ENCODE measurements around the gene TRPT1.
A peak's percentile ranks its signal among the peaks of the same experiment; 100 is the strongest.

TRPT1 gene

GRCh38 chr11:64244107-64244506 lies 18.1 kb upstream of the TRPT1 start:
- DNase-seq, result no peak

- DNase-seq, result no peak
These were observed 17.4 kb upstream of the TRPT1 start for GRCh38 chr11:64243236-64243854.

- DNase-seq, result no peak
These were observed 15.7 kb upstream of the TRPT1 start for GRCh38 chr11:64241491-64242374.

- DNase-seq, result peak; percentile 96
These were observed 15.2 kb upstream of the TRPT1 start for GRCh38 chr11:64241241-64241490.

GRCh38 chr11:64240435-64241240 lies 14.7 kb upstream of the TRPT1 start, which contains the start of gene FKBP2:
Gene FKBP2 (plus strand): TSS chr11:64241095. CDS start chr11:64242388, 1,293 bp downstream.
- DNase-seq, result peak; percentile 97

GRCh38 chr11:64239662-64240434 lies 13.9 kb upstream of the TRPT1 start:
- DNase-seq, result no peak

GRCh38 chr11:64238999-64239398 lies 13.0 kb upstream of the TRPT1 start:
- no peak for DNase-seq

- DNase-seq, result peak; percentile 26
These were observed 12.1 kb upstream of the TRPT1 start for GRCh38 chr11:64238076-64238475.

- peak; percentile 95 for DNase-seq
These were observed 11.5 kb upstream of the TRPT1 start for GRCh38 chr11:64237484-64237951.

- no peak for DNase-seq
These were observed 9.6 kb upstream of the TRPT1 start for GRCh38 chr11:64235437-64236161.

GRCh38 chr11:64234647-64235379 lies 8.8 kb upstream of the TRPT1 start:
- peak; percentile 56 for DNase-seq

- peak; percentile 55 for DNase-seq
These were observed 8.1 kb upstream of the TRPT1 start, which contains the start of gene VEGFB for GRCh38 chr11:64233913-64234586. Gene VEGFB (plus strand): TSS chr11:64234584. CDS start chr11:64234834, 250 bp downstream.

GRCh38 chr11:64232967-64233315 lies 7.0 kb upstream of the TRPT1 start:
- no peak for DNase-seq

GRCh38 chr11:64232182-64232966 lies 6.4 kb upstream of the TRPT1 start:
- DNase-seq, result no peak

GRCh38 chr11:64231546-64231945 lies 5.6 kb upstream of the TRPT1 start:
- no peak for DNase-seq

GRCh38 chr11:64230985-64231365 lies 5.0 kb upstream of the TRPT1 start:
- DNase-seq, result no peak

- DNase-seq, result peak; percentile 97
These were observed 4.4 kb upstream of the TRPT1 start, which contains the start of gene DNAJC4 for GRCh38 chr11:64230171-64230984. Gene DNAJC4 (plus strand): TSS chr11:64230548. CDS start chr11:64230855, 307 bp downstream.

GRCh38 chr11:64229744-64230170 lies 3.8 kb upstream of the TRPT1 start:
- DNase-seq, result no peak

All from COR-L47 (cell line).